HG03175 (cell line): Measurements from ENCODE around the gene CNOT8.
"Not testable (repeated sequence)": the region's sequence is repeated elsewhere in the genome, so short reads cannot be mapped to it uniquely, and the experiment has no call there.

Experiments
- ATAC-seq: cut with Tn5 transposase; IDR thresholded peaks from one replicate; pipeline ENCODE4 v1.9.1; 2021; ENCODE audit warnings: mild to moderate bottlenecking, moderate library complexity; ENCODE audit not compliant: unreplicated experiment

Gene CNOT8

GRCh38 chr5:154834053-154834452 lies 24.4 kb upstream of the CNOT8 start:
- ATAC-seq, result no peak

GRCh38 chr5:154835701-154836052 lies 22.8 kb upstream of the CNOT8 start:
- not testable (repeated sequence) for ATAC-seq

- ATAC-seq, result no peak
Observed at GRCh38 chr5:154836225-154836624, 22.2 kb upstream of the CNOT8 start.

GRCh38 chr5:154837009-154837901 lies 21.2 kb upstream of the CNOT8 start:
- ATAC-seq, result no peak

- no peak for ATAC-seq
Observed at GRCh38 chr5:154840435-154841272, 17.8 kb upstream of the CNOT8 start.

- ATAC-seq, result no peak
Observed at GRCh38 chr5:154841273-154841661, 17.2 kb upstream of the CNOT8 start.

- ATAC-seq, result no peak
Observed at GRCh38 chr5:154842689-154843530, 15.5 kb upstream of the CNOT8 start.

GRCh38 chr5:154844809-154845208 lies 13.6 kb upstream of the CNOT8 start:
- ATAC-seq, result no peak

GRCh38 chr5:154849264-154849785 lies 9.1 kb upstream of the CNOT8 start:
- ATAC-seq, result no peak

GRCh38 chr5:154849791-154850201 lies 8.6 kb upstream of the CNOT8 start:
- no peak for ATAC-seq

- no peak for ATAC-seq
Observed at GRCh38 chr5:154850255-154851062, 8.0 kb upstream of the CNOT8 start, which contains the start of gene FAXDC2. TSS of gene FAXDC2 (minus strand) at chr5:154850603. CDS start at chr5:154838178, 12,425 bp downstream.

- no peak for ATAC-seq
Observed at GRCh38 chr5:154851351-154851750, 7.1 kb upstream of the CNOT8 start.

GRCh38 chr5:154857530-154858296 lies 714 bp upstream of the CNOT8 start:
- ATAC-seq, result peak; percentile 62

- ATAC-seq, result peak; percentile 23
Observed at GRCh38 chr5:154858972-154859871, 795 bp downstream of the CNOT8 start.

GRCh38 chr5:154860123-154860522 lies 1.7 kb downstream of the CNOT8 start:
- no peak for ATAC-seq

- no peak for ATAC-seq
Observed at GRCh38 chr5:154860765-154861164, 2.3 kb downstream of the CNOT8 start.

- ATAC-seq, result no peak
Observed at GRCh38 chr5:154861946-154862345, 3.5 kb downstream of the CNOT8 start.

- ATAC-seq, result no peak
Observed at GRCh38 chr5:154862766-154863165, 4.3 kb downstream of the CNOT8 start.
